Smooth muscle cell of the brain vasculature (primary cell): ENCODE measurements around the gene PRKCD.

Source experiments
- DNase-seq: peaks from one replicate; pipeline ENCODE4 v3.0.0-alpha.2; 2012; ENCODE audit warnings: low read depth, low spot score

PRKCD gene

DNA sequence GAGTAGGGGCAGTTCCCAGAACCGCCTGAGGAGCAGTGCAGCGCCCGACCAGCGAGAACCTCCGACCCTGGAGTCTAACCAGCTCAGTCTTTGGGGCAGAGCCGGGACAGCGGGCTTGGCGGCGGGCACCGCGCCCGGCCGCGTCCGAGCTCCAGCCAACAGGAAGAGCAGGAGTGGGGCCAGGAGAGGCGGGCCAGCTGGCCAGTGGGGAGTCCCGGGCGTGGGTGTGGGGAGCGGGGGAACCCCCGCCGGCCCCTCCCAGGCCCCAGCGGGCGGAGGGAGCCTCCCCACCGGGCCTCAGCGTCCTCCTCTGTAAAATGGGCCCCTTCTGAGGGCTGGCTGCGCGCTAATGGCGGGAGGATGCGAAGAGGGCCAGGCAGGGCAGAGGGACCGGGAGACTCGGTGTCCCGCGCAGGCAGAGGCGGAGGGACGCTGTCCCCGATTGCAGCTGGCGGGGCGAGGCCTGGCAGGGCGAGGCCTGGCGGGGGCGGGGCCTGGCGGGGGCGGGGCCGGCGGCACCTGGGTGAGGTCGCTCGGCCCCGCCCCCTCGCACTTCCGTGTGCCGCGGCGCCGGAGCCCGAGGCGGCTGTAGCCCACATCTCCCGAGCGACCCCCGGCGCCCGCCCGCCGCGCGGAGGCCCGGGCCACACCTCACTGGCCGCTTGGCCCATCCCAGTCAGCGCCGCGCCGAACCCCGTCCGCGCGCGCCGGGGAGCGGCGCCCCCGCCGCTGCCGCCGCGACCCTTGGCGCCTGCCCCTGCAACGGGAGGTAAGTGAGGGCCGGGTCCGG is at the start of gene PRKCD:
Gene PRKCD, plus strand, starts transcription at position 550 of the 790 bp plus-strand sequence. CDS start 17,214 bp downstream, outside the sequence.
- peak; percentile 20 for DNase-seq

DNA sequence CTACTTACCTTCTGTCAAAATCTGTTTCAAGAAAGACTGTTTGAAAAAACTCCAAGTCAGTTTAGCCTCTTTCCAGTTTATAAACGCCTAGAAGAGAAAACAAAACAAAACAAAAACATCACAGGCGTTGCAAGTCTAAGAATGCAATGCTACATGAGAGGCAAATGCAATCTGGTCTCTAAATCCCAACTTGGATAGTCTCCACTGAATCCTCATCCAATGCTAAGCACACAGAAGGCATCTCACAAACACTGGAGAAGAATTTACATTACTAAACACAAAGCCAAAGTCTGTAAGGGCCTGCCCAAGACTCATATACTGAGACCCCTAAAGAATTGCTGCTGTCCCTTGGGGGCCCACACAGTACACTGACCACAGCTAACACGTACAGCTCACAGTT is 49.2 kb upstream of the PRKCD start:
- DNase-seq, result no peak

DNA sequence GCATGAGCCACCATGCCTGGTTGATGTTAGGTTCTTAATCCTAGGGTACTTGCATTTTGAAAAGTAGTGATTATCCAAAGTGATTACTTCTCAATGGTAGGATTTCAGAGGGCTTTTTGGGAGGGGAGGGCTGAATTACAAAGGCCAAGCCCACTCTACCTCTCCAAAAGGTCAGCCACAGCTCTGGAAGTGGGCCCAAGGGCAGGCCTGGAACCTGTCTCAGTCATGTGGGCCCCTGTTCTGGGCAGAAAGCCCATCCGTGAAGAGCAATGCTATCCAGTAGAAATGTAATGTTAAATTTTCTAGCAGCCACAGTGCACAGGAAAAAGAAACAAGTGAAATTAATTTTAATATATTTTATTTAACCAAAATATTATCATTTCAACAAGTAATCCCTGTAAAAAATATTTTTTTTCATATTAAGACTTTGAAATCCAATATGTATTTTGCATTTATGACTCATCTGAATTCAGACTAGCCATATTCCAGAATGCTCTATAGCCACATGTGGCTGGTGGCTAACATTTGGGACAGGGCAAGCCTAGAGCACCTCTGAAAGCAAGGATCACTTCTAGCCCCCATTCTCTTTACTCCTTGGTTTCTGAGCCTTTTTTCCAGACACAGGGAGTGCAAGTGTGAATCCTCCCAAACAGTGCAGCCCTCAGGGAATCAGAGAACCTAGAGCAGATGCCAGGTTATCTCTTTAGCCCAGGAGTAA is 47.6 kb upstream of the PRKCD start:
- no peak for DNase-seq

DNA sequence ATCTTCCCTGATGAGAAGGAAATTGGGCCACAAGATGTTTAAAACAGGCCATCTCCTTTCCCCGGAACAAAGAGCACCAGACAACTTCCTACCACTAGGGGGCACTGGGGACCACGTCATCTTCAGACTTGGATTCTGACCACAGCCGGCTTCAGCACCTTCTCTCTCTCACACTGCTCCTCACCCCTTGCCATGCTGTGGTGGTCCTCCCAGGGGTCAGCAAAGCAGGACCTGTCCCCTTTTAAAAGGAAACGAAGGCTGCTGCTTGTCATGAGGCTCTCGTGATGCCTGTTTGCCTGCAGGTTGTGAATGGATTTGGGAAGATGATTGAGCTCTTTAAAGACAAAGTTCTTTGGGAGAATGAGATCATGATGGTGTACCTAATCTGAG is 47.0 kb upstream of the PRKCD start:
- DNase-seq, result peak; percentile 55

DNA sequence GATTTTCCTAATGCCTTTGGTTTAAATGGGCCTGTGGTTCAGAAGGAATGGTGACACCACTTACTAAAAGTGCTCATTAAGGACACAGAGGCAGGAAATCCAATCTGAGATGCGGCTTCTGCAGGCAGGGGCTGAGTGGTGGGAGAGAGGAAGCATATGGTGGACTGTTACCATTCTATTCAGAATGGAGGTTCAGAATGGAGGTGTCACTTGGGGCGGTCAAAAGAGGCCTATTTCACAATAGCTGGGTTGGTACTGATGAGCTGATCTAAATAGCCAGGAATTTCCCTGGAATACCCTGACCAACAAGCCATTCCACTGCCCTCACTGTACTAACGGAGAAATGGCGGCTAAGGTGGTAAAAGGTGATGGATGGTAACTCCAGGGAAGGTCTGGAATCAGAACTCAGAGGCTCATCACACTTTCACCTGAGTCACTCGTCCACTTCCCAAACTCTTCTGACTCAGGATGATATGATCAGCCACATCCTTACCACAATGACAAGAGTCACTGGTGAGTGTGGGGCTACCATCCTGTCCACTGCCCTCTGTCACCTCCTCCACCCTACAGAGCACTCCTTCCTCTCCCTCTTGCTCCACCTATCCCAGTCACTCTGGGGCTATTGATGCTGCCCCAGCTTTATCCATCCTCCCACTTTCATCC is 46.5 kb upstream of the PRKCD start:
- no peak for DNase-seq

DNA sequence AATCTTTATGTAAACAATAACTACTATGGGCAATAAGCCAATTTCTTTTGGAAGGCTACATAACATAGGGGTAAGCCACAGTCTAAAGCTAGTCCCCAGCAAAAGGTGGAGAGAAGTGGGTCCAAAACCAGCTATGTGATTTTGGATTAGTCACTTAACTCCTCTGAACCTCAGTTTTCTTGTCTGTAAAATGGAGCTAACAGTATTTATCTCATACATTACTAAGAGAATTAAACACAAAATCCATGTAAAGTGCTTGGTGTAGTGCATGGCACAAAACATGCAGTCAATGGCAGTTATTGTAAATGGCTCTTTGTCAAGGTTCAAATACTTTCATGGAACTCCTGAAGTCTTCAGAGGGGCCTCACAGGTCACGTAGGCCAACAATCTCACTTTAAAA is 44.1 kb upstream of the PRKCD start:
- no peak for DNase-seq

DNA sequence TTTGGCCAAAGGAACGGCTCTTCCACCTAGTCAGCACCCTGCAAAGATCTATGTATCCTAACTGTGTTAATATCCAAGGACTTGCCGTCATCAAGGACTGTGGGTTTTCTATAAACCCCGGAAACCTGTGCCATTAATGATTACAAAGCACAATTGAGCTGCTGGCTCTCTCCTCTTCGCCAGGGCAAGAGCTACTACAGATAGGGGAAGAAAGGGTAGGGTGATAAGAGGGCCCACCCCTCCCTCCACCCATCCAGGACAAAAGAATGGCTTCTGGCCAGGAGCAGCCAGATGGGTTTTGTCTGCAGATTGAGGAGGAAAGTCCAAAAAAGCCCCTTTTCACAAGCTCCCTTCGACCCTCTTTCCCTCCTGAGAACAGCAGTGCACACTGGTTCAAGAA is 40.7 kb upstream of the PRKCD start:
- DNase-seq, result no peak

DNA sequence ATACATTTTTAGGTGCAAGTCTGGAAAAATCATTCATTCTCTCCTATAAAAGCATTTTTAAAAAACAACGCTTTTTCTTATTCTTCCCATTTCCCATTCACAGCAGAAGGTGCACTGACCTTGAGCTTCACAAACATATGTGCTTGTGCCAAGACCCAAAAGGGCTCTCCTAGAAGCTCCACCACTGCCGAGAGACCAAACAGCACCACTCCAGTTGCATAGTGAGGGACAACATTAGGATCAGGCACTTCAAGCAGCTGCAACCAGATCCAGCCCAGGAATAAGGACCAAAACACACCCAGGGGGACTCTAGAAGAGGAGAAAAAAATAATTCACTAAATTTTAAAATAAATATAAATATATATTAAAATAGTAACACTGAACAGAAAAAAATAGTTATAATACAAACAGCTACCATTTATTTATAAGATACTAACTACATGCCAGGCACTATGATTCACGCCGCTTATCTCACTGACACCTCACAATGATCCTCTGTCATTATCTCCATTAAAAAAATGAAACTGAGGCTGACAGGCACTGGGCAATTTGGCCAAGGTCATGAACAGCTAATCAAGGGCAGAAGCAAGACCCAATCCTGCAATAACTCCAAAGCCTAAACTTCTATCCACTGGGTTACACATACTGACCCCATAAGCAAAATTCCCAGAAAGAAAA is 38.6 kb upstream of the PRKCD start:
- no peak for DNase-seq

DNA sequence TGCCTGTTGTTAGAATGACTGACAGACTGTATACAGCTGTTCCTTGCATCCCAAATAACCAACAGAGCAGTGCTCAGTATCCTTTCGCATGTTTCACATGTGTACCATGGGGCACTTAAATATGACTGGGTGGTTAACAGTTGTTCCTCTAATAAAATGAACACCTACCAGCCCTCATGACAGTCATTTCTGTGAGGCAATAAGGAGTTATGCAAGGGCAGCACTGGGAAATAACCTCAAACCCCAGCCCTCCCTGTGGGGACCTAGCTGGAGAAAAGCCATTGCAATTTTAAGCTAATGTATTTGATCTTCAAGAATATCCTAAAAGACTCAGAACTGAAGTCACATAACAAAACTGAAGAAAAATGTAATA is 38.1 kb upstream of the PRKCD start:
- DNase-seq, result no peak

DNA sequence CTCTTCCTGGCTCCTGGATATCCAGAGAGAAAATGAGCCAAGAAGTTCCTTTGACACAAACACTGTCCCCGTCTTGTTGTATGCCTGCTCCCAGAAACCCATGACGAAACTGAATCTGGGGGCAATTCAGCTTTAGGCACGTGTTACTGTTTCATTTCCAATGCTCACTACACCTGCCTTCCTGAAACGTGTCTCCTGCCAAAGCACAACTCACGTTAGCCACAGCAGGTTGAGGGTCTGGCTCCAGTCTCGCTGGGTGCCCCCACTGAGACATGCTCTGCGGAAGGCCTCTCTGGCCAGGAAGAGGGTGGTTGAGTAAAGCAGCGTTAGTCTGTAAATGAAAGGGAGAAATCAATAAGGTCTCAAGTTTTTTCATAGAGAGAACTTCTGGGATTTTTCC is 37.5 kb upstream of the PRKCD start:
- DNase-seq, result no peak

DNA sequence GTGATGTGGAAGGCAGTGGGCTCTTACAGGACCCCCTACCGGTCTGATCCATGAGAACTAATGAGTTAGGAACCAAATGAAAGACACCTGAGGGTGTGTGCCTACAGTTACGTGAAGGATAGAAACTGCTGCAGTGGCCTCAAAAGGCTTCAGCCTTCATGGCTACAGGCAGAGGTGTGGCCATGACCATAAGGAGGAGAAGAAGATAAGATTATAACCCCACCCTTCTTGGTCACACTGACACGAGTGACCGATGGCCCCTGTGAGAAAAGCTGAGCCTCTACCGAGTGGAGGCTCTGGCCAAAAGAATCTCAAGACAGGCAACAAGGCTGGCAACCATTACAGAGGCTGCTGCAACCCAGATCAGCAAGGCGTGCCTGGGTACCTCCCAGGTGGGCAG is 37.1 kb upstream of the PRKCD start:
- DNase-seq, result no peak

DNA sequence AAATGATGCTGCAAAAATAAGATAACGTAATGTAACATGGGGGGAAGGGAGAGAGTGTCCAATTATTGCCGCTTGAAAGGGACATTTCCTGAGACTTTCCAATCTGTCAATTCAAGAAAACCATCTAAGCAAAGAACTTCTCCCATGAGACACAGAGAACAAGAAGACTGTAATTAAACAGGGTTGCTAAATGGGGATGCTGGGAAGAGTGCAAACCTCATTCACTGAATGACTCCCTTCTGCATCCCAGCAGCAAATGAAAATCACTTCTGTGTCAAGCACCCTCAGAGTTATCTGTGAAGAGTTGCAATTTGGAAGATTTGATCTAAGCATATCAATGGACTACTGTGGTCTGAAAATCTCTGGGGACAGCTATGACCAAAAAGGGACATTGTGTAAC is 34.4 kb upstream of the PRKCD start:
- DNase-seq, result no peak

DNA sequence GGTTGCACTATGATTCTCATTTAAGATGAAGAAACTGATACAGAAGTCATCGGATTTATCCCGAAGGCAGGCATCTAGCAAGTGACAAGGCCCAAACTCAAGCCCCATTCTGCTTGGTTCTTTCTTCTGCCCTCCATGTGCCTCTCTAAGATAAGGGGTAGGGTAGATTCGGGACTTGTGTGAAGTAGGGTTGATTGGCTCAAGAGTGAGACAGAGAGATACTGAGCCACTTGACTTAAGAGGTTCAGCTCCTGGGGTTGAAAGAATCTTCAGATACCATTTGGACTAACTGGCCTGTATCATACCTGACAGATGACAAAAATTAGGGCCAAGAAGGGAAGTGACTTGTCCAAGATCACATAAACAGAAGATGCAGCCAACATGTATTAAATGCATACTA is 31.7 kb upstream of the PRKCD start:
- DNase-seq, result no peak

DNA sequence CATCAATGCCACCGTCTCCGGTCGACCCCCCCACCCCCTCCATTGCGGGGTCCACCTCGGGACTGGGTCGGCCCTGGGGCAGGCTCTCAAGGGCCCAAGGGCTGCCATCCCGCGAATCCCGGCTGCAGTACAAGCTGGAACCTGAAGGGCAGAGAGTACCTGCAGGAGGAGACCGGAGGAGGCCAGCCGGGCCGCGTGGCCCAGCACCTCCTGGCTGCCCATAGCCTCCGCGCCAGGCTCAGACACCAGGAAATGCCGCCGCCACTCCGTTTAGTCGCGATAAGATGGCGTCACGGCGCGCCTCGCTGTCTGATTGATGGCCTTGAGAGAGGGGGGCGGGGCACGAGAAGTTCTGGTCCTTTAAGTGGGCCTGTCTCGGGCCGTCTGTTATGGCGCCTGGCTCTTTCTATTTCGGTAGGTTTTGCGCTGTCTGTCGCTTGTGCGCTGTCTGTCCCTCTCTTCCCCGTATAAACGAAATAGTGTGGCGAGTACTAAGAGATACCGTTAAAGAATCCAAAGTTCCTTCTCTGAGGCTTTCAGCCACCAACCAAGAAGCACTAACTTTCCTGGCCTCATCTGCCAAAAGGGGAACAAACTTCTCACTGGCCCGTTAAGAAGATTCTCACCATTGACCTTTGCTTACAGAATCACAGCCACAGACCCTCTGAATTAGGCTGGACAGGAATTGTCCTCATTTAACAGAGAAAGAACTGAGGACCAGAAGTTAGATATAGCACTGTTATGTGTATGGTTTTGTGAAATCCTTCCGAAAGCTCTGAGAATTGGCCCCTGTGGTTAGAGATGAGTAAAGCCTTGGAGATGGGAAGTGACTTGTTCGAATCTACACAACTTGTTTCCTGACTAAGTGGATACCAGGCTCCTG is 30.6 kb upstream of the PRKCD start, which contains the start of gene RFT1:
Gene RFT1, minus strand, starts transcription at position 257 of the 883 bp plus-strand sequence. Its CDS starts 35 bp downstream, at position 222.
- peak; percentile 90 for DNase-seq

DNA sequence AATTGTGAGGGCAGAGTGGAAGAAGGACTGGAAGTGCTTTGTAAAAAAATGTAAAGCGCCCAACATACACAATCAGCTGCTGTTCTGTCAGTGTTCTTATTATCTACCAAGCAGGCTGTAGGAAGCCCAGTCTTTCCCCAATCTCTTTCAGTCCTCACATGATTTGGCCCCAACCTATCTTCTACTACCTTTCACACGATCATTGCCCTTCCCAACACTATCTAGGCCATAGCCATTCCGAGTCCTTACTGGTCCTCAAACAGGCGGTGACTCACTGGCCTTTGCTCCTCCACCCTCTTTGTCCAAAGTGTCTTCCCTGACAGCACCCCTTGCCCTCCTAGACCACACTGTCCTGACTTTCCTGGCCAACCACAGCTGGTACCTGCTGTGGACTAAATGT is 29.9 kb upstream of the PRKCD start:
- no peak for DNase-seq

DNA sequence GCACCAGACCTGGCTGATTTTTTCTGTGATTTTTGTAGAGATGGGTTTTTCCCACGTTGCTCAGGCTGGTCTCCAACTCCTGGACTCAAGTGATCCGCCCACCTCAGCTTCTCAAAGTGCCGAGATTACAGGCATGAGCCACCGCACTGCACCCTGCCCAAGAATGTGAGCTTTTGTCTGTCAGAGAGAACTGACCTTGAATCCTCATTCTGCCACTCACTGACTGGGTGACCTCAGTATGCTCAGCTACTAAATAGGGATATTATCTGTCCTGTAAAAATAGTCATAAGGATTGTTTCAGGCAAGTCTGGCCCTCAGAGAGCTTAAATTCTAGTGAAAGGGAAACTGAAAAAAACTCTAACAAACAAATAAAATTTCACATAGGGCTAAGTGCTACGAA is 28.7 kb upstream of the PRKCD start:
- DNase-seq, result no peak

DNA sequence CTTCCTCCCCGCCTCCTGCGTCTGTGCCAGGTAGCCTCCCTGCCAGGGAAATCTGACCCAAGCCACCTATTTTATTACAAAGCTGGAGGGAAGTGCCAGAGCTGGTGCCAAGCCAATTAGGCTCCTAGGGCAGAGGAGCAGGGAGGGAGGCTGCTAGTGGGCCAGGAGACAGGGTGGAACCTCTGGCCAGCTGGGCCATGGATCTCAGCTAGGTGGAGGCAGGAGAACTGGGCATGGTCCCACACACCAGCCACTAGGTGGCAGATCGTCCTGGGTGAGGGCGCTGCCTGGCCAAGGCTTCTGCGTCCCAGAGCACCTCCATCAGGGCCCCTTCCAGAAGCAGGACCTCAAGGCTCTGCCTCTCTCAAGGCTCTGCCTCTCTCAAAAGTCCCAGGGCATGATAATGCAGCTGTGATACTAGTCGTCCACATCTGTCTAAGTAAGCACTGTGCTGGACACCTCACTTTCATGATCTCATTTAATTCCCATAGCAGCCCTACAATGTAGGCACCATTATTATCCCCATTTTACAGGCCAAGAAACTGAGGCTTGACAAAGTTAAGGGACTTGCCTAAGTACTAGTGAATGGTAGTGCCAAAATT is 26.3 kb upstream of the PRKCD start:
- no peak for DNase-seq

DNA sequence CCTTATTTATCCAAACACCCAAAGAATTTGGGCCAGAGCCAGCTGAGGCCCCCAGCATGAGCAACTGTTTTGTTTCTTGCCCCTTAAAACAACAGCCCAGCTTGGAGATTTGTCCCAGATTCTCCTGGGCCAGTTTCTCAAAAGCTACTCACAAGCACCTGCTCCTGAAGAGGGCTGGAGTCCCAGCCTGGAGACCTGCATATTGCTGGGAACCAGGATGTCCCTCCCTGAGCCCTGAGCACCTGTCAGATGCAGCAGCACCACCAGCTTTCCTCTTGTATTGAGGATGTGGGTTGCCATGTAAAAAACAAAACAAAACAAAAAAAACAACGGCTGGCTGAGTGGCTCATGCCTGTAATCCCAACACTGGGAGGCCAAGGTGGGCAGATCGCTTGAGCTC is 23.8 kb upstream of the PRKCD start:
- no peak for DNase-seq

DNA sequence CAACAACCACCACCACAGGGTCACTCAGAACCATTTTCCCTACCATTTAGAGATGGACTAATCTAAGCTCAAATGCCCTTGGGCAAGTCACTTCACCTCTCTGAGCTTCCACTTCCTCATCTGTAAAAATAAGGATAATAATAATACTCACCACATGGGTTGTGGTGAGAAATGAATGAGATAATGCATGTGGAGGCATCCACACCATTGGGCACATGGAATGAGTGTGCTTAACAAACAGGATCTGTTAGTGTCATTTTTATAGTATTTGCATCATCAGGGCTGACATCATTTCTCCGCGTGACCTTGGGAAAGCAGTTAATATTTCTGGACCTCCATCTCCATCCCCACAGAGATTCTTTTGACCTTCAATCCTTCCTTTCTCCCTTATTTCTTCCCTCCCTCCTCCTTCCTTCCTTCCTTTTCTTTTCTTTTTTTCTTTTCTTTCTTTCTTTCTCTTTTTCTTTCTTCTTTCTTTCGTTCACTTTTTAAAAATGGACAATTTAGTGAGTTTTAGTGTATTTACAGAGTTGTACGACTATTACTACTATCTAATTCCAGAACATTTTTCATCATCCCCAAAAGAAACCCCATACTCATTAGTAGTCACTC is 23.1 kb upstream of the PRKCD start:
- no peak for DNase-seq
